HG03565 (cell line): ENCODE data around the gene GTSF1L.
"Not testable (repeated sequence)": the region's sequence is repeated elsewhere in the genome, so short reads cannot be mapped to it uniquely, and the experiment has no call there.

Experiments
- ATAC-seq: cut with Tn5 transposase; IDR thresholded peaks from one replicate; pipeline ENCODE4 v1.9.1; 2021; ENCODE audit warnings: mild to moderate bottlenecking, moderate library complexity; ENCODE audit not compliant: unreplicated experiment

Gene GTSF1L

GRCh38 chr20:43726811-43727338, at the start of gene GTSF1L:
TSS of gene GTSF1L (minus strand) at chr20:43727002. CDS start at chr20:43726694, 308 bp downstream.
- ATAC-seq, result no peak

DNA sequence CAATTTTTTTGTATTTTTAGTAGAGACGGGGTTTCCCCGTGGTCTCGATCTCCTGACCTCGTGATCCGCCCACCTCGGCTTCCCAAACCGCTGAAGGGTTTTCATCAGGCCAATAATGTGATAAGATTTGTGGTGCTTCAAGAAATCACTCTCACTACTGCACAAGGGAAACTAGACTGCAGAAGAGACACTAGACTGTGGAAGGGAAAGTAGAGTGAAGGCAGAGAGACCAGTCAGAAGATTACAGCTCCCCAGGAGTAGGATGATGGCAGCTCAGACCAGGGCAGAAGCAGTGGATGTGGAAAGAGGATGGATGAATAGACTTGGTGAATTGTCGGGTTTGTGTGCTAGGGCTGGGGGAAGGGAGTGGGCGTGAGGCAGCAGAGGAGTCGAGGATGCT, 48.0 kb upstream of the GTSF1L start:
- no peak for ATAC-seq

DNA sequence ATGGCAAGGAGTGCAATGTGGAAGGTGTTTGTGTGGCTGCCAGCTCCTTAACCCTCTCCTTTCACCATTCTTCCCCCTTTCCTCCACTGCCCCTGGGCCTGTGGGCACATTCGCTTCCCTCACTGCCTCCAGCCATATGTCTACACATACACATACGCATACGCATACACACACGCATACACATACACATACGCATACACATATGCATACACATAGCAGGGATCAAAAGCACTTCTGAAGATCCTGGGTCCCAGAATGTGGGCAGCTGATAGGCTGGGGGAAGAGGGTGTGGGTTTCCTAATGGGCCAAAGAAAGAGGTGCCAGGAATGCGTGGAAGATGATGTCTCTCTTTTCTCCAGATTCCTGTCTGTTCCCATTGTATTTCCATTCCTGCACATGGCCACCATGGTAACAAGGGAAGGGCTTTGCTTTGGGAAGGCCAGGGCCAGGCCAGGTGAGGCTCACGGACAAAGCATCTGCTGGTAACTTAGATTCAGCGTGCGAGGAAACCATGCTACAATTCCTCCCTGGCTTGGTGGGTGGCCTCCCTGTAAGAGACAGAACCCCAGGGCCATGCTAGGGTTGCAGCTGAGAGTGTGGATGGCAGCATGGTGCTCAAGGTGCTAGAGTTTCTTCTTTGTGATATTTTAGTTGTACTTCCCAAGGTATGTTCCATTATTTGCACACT, 44.8 kb upstream of the GTSF1L start:
- ATAC-seq, result no peak

- no peak for ATAC-seq
Measured at GRCh38 chr20:43770342-43770741, 43.5 kb upstream of the GTSF1L start.

DNA sequence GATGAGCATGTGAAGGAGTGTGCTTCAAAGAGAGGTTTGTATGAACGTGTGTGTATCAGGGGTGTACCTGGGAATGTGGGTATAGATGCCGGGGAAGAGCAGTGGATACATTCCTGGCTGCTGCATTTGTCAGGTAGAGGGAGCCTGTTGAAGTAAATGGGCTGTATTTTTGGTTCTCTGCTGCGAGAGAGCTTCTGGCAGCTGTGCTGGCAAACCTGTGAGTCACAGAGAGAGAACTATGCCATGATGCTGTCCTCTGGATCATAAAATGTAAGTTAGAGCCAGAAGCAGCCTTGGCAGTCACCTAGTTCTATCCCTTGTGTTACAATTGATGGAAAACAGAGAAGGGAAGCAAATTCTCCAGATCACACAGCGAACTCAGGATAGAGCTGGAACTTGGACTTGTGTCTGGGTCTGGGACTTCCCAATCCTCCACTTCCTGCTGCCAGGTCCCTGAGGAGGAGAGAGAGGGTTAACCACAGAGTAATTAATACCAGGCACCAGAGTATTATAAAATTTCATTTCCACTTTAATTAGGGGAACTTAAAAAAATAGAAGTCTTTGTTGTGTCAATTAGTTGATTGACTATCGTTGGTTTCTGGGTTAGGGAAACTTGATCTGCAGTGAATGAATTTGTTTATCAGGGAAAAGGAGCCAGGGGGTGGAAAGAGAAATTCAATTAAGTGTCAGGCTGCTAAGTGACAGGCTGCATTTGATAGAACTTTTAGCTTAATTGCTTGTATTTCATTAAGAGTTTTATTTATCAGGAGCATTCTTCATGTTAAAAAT, 41.1 kb upstream of the GTSF1L start:
- ATAC-seq, result no peak

DNA sequence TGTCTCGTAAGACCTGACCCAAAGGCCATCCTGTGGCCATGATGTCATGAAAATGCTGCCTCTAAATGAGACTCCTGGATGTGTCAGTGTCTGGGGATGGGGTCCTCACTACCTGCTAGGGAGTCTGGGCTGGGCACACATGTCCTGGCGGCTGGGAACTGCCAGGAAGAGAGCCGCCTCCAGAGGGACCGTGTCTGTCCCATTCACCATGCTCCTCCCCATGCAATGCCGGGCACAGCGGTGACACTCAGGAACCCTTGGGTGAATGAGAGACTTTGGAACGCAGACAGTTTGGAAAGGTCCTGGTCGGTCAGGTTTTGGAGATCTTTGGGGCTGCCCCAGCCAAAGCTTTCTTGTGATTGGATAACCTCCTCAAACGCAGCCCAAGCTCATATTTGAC, 40.1 kb upstream of the GTSF1L start:
- no peak for ATAC-seq

GRCh38 chr20:43766385-43766784, 39.6 kb upstream of the GTSF1L start:
- ATAC-seq, result no peak

- ATAC-seq, result no peak
Measured at GRCh38 chr20:43765916-43766315, 39.1 kb upstream of the GTSF1L start.

- ATAC-seq, result no peak
Measured at GRCh38 chr20:43762911-43763310, 36.1 kb upstream of the GTSF1L start.

- ATAC-seq, result no peak
Measured at GRCh38 chr20:43761386-43762340, 34.9 kb upstream of the GTSF1L start.

DNA sequence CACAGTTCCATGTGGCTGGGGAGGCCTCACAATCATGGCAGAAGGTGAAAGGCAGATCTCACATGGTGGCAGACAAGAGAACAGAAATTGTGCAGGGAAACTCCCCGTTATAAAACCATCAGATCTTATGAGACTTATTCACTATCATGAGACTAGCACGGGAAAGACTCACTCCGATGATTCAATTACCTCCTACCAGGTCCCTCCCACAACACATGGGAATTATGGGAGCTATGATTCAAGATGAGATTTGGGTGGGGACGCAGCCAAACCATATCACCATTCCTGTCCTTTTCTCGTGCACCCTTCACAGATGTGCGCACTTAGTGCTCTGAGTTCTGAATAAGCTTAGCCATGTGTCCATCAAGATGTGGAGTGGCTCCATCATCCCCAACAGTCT, 31.1 kb upstream of the GTSF1L start:
- not testable (repeated sequence) for ATAC-seq

DNA sequence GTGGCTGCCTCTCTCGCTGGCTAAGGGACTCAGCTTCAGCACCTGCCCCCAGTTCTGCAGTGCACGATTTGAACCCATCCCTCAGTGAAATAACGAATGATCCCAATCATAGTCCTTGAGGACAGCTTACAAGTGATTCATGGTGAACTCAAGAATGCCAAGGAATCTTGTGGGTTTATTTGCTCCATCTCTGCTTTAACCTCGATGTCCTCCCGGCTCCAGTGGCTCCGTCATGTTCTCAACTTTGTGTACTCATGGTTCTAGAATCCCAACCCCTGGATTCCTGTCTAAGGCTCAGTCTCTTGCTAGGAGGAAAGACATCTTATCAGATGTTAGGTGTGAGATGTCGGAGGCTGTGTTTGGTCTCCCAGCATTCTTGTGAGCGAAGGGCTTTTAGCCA, 29.0 kb upstream of the GTSF1L start:
- ATAC-seq, result no peak

DNA sequence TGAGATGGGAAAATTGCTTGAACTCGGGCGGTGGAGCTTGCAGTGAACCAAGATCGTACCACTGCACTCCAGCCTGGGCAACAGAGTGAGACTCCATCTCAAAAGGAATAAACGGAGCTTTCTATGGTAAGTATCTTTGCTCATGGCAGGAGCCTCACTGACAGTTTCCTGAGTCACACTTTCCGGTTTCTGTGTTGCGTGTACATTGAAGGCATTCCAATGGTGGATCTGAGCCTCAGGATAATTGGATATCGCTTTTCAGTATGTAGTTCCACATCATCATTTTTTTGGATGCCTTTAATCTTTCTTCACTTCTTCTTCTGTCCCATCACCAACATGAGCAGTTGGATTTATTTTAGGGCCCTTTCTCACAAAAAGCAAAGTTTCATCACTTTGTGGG, 28.6 kb upstream of the GTSF1L start:
- ATAC-seq, result no peak

DNA sequence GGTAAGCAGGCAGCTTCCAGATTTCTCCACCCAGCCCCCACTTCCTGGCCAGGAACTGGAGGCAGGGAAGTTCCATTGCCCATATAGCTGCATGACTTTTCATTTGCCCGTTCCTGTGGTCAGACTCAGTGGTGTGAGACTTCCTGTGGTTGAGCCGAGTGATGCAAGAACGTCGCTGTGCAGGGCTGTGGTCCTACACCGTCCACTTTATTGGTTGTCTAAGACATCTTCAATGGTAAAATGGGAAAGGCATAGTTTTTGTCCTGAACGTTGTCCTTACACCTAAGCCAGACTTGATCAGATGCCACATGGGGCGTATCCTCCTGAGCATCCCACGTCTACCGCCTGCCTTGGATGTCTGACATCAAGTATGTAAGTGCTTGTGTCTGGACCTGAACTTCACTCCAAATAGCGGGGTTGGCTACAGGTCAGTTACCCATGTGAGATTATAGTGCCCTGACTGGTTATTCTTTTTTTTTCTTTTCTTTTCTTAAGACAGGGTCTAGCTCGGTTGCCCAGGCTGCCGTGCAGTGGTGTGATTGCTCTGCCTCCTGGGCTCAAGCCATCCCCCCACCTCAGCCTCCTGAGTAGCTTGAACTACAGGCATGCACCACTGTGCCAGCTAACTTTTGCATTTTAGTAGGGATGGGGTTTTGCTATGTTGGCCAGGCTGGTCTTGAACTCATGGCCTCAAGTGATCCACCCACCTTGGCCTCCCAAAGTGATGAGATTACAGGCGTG, 25.9 kb upstream of the GTSF1L start:
- peak; percentile 43 for ATAC-seq

GRCh38 chr20:43752051-43752360, 25.2 kb upstream of the GTSF1L start:
- no peak for ATAC-seq

GRCh38 chr20:43751167-43752050, 24.6 kb upstream of the GTSF1L start:
- peak; percentile 77 for ATAC-seq

DNA sequence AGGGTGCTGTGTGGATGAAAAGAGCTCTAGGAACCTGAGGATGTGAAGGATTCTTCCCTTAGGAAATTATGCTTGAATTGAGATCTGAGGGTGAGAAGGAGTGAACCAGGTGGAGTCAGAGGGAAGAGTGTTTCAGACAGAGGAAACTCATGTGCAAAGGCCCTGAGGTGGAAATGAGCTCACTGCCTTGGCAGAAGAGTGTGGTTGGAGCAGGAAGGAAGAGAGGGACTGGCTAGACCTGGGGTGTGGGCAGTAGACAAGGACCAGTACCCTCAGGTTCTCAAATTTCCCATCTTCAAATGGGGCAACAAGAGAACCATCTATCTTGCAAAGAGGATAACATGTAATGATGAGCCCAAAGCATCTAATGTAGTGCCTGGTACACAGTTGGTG, 24.0 kb upstream of the GTSF1L start:
- ATAC-seq, result no peak

- no peak for ATAC-seq
Measured at GRCh38 chr20:43749734-43750294, 23.0 kb upstream of the GTSF1L start.

DNA sequence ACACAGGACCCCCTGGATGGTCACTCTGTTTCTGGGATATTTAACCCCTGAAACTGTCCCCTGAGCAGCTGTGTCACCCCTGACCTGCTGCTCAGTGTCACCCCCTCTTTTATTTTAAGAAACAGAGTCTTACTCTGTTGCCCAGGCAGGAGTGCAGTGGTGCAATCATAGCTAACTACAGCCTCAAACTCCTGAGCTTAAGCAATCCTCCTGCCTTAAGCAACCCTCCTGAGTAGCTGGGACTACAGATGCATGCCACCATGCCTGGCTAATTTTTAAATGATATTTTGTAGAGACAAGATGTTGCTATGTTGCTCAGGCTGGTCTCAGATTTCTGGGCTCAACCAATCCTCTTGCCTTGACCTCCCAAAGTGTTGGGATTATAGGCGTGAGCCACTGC, 21.5 kb upstream of the GTSF1L start:
- no peak for ATAC-seq
